HL-60/S4 (cell line): Measurements from ENCODE around the gene PSMA3.

Source experiments
- in situ Hi-C: fragments of 300-500 bp; cut with MboI; formaldehyde crosslinking; loops from 2 replicates; pipeline ENCODE4 v1.14.3; 2022; ENCODE audit warnings: low sequenced_read_pairs

The PSMA3 gene

DNA sequence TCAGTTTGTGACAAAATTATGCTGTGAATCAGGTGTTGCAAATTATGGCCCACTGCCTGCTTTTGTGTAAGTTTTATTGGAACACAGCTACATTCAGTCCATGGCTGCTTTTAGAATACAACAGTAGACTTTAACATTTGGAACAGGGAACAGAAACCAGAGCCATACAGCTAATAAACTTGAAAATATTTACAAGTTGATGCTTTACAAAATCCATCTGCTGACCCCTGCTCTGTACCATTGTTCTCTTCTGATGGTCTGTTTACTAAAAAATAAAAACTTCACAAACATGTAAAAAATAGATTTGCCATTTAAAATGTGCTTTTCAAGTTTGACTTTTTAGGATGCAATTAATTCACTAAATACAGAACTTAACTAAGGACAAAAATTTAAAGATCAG, 20.8 kb downstream of the PSMA3 start:
- in situ Hi-C loops = no loop called here

DNA sequence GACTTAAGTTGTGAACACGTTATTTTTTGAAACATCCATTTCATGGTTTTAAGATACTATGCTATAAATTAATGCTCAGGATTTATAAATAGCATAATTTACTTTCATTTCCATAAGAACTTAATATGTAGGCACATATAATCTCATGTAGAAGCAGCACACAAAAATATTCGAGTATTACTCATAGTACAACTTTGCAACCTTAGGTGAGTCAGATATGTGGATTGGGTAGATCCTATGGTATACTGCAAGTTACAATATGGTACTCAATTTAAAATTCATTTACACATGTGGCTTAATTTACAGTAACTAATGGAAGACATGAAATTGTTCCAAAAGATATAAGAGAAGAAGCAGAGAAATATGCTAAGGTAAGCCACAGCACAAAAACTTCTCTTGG, 26.0 kb downstream of the PSMA3 start:
- in situ Hi-C loops = no loop called here

DNA sequence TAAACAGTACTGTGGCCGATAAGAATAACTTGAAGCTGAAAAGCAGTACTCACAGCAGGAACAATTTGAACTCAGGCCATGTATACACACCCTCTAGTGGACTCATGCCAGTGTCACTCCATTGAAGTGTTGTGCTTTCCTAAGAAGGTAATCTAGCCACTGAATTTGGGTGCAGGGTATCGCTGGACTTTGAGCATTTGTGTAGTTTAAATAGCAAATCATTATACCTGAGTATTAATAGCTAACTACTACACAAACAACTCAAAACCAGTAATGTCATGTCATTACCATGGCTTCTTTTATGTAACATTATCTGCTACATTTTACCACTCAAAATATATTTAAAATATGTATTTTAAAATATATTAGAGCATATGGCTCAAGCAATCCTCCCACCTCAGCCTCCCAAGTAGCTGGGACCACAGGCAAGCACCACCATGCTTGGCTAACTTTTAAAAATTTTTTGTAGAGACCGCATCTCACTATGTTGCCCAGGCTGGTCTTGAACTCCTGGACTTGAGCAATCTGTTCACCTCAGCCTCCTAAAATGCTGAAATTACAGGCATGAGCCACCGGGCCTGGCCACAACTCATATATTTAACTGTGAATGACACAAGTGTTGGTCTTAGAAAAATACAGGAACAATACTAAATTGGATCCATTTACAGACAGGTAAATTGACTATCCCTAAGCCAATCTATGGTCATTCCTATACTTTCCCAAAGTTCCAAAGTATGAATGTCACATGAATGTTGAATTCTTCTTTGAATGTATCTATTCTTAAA, 28.1 kb downstream of the PSMA3 start:
- in situ Hi-C loops = no loop called here

DNA sequence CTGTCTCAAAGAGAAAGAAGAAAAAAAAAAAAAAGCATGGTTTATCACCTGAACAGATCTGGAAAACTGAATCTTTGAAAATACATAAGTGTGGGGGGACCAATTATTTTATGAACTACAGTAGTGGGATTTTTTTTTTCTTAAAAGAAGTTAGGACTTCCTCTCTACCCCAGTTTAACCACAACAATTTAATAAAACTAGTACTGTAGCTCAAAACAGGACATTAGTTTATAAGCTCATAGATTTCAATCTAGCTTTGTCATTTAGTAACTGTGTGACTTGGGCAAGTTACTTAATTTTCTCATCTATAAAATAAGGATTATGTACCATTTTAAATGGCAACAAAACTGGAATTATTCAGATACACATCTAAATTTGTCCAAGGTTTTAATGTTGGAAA, 30.2 kb downstream of the PSMA3 start:
- in situ Hi-C loops = no loop called here

DNA sequence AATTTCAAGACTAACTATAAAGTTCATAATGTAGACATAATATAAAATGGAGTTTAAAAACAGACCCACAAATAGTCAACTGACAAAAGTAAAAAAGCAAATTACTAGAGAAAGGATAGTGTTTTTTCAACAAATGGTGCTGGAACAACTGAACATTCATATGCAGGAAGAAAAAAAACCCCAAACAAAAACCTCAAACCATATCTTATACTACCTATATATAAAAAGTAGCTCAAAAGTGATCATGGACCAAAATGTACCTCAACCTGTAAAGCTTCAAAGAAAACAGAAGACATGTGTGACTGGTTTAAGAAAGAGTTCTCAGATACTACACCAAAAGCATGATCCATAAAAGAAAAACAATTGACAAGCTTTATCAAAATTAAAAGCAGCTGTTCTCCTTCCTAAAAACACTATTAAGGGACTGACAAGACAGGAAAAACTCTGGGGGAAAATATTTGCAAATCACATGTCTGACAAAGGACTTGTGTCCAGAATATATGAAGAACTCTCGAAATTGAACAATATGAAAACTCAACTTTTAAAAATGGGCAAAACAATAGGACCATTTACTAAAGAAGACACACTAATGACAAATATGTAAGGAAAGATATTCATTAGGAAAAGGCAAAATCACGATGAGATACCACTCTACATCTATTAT, 31.0 kb downstream of the PSMA3 start:
- in situ Hi-C loops = no loop called here

DNA sequence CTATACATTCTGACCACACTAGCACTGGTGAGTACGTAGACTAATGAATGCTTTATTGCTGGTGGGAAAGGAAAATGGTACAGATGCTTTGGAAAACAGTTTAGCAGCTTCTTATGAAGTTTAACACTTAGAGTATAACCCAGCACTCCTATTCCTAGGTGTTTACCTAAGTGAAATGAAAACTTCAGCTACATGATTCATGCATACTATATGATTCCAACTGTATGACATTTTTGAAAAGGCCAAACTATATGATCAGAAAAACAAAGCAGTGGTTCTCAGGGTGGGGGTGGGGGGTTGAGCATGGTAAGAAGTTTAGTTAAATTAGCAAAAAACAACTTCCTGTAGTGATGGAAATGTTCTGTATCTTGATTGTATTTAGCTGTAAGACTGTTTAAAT, 31.6 kb downstream of the PSMA3 start:
- in situ Hi-C loops = no loop called here

DNA sequence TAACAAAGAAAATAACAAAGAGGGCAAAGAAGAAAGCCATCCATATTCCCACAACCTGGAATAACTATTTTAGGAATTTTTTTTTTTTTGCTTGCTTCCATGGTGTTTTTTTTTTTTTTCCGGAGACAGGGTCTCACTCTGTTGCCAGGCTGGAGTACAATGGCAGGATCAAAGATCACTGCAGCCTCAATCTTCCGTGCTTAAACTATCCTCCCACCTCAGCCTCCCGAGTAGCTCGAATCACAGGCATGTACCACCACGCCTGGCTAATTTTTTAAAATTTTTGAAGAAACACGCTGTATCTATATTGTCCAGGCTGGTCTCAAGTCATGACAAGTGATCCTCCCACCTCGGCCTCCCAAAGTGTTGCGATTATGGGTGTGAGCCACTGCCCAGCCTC, 33.5 kb downstream of the PSMA3 start:
- in situ Hi-C loops = no loop called here

DNA sequence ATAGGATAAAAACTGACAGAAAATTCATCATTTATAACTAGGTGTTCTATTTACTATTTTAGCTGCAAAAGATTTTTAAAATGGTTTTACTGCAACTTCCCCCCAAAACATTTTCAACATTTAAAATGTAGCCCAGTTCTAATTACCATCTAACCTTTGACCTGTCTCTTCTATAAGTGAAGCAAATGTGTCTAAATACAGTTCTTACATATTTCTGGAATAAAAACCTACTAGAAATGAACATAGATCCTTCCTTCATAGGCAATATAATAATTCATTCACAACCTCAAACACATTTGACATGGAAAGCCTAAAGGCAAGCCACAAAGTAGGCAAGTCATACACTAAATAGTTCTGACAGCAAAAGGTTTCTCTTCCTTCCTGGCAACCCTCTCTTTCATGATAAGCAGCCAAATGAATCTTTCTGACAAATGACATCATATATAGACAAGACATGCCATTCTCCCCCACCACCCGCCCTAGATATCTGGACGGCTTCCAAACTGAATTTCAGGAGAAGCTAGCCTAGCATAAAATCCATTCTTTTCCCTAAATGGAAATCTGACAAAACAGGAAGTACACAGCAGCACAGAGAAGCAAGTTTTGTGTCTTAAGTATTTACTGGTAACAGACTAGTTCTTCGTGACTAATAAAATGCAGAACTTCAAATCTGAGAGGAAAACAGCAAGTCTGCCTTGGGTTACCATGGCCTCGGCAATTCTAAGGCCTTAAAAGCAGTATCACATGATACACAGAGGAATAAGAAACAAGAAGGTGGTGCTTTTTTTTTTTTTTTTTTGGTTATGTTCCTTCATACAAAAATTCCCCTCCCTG, 36.5 kb downstream of the PSMA3 start:
- in situ Hi-C loops = no loop called here

DNA sequence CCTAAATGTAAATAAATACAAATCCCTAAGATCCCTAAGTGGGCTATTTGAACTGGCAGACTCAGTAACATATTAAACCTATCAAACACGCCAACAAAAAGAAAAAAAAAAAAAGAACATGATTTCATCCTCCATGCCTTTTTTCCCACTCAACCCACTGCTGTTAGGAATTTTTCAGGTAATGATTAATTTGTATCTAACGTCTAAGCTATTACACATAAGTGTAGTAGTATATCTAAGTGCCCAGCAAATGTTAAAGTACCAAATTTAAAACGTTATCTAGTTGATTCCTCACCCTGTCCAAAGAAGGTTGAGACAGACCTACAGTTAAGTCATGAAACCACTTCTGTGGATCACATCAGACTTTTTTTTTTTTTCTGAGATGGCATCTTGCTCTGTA, 37.3 kb downstream of the PSMA3 start:
- in situ Hi-C loops = no loop called here

DNA sequence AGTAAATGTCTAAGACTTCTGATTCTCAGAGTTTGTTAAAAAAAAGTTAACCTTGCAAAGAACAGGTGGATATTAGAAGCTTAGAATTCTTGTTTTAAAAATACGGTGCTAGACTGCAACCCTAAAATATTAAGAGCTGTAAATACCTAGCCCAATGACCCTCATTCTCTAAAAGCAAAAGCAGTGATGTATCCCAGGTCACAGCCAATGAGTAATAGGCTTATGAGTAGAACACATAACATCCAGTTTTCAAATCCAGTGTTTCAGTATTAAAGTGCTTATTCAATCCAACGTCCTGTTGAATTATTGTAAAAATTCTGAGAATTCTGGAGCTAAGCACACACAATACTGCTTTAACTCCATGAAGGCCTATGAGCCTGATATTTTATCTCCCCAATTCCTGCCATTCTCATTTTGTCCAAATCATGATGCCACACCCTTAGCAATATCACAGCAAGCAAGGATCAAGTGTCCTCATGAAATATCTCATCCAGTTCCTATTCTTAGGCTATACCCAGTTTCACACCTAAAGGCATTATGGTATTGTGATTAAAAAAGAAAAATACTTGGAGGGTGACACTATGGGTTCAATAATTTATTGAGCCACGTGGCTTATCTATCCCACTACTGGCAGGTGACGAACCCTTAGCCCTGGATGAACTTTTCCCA, 38.4 kb downstream of the PSMA3 start:
- in situ Hi-C loops = no loop called here

DNA sequence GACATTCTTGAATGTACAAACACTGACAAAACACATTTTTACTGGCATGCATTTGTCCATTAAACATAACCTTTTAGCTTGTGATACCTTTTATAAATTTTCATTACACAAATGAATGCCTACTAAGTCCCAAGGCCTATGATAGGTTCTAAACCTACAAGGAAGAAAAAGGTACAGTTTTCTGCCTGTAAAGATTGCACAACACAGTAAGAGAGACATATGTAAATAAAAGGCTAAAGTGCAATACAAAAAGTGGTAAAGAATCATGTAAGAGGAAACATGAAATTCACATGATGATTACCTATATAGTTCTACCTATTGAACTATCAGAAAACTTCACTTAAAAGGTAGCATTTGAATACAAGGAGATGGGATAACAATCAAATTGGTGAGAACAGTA, 39.1 kb downstream of the PSMA3 start:
- in situ Hi-C loops = no loop called here

DNA sequence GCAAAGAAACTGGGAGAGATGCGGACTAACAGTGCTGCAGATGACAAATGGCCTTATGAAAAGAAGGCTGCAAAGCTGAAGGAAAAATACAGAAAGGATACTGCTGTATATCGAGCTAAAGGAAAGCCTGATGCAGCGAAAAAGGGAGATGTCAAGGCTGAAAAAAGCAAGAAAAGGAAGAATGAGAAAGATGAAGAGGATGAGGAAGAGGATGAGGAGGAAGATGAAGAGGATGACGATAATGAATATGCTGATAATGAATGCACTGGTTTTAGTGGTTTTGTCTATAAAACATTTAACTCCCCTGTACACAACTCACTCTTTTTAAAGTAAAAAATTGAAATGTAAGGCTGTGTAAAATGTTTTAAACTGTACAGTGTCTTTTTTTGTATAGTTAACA, 40.5 kb downstream of the PSMA3 start:
- in situ Hi-C loops = no loop called here

DNA sequence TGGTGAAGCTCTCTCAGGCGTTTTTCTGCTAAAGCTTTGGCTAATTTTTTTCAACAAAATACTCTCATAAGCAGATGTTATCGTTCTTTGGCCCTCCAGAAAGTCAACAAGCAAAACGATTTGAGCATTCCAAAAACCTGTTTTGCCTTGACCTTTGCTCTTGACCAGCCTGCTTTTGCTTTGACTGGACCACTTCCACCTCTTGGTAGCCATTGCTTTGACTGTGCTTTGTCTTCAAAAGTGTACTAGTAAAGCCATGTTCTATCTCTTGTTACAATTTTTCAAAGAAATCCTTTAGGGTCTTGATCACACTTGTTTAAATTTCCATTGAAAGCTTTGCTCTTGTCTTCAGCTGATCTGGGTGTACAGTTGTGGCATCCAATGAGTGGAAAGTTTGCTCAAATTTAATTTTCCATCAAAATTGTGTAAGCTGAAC, 43.0 kb downstream of the PSMA3 start:
- in situ Hi-C loops = no loop called here

DNA sequence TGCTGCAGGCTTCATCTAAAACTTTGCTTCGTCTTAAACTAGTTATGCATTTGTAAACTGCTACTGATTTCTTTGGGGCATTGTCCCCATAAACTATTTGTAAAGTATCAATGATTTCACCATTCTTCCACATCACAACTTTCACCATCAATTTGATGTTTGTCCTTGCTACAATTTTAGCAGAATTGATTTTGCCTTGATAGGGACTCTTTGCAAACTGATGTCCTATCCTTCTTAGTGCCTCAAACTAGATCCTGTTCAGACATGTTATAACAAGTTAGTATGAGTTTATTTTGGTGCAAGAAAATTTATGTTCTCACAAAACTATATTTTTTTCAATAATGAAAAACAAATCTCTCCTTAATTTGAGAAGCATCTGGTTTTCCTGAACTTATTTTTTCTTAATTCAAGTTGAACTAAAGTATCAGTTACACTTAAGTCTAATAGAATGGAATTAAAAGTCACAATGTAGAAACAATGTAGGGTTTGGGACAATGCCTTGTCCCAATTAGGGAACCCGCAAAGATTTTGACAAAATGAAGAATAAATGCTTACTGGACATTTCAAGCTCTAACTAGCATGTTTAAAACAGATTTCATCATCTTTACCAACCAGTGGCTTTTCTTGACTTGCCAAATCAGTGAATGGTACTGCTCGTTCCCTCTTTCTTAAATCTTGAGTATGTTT, 43.6 kb downstream of the PSMA3 start:
- in situ Hi-C loops = no loop called here

DNA sequence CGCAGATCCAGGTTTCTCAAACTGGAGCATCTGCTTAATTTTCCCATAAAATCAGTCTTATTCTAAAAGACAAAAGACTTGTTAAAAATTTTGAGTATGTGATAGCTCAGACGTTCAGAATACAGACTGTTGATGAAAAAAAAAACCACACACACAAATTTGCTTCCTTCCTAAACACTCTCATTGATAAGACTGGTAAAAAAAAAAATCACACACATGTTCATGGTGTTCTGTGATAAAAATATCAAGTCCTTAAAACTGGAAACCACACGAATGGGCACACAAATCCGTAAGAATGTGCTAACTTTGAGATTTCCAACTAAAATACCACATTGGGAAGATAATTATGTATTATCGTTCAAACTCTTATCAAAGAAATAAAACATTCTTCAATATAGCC, 47.0 kb downstream of the PSMA3 start:
- in situ Hi-C loops = loop anchor here (5.0 kb wide), 1 partner anchor 44 kb away; no protein-coding TSS in a partner anchor

DNA sequence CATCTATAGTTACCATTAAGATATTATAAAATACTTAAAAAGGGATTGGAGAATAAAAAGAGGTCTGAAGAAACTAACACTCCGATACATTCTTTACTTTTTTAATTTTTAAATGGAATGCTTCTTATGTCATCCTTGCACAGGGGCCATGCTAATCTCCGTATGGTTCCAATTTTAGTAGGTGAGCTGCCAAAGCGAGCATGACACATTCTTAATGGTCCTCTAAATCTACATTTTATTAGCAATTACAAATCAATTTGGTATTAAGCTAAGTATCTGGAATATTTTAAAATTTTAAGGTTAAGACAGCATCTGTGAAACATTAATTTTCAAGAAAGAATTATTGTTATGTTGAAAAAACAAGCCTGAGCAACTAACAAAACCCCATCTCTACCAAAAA, 47.5 kb downstream of the PSMA3 start:
- in situ Hi-C loops = loop anchor here (5.0 kb wide), 1 partner anchor 45 kb away; no protein-coding TSS in a partner anchor

DNA sequence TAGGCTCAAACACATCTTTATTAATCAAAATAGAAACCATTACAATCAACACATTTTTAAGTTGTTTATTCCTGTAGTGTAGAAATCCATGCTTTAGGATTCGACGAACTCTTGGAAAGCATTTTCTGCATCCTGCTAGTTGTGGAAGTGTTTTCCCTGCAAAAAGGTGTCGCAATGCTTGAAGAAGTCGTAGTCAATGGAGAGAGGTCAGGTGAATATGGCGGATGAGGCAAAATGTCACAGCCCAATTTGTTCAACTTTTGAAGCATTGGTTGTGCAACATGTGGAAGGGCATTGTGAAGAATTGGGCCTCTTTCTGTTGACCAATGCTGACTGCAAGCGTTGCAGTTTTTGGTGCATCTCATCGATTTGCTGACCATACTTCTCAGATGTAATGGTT, 49.6 kb downstream of the PSMA3 start:
- in situ Hi-C loops = loop anchor here (5.0 kb wide), 1 partner anchor 47 kb away; no protein-coding TSS in a partner anchor

DNA sequence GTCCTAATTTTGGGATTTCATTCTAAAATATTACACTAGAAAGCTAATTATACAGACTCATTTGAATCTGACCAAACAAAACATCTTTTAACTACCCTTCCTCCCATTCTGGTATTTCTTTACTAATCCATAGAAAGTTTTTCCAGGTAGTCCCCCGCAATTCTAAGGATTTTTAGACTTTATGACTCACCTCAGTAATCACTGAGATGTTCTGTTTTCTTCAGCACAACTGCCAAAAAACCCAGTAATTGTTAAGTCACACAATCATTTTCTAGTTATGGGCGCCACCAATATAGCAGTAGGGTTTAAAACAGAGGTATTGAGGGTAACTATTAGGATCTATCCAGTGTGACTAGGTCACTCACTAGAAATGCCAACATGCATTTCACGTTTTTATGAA, 52.1 kb downstream of the PSMA3 start:
- in situ Hi-C loops = no loop called here

DNA sequence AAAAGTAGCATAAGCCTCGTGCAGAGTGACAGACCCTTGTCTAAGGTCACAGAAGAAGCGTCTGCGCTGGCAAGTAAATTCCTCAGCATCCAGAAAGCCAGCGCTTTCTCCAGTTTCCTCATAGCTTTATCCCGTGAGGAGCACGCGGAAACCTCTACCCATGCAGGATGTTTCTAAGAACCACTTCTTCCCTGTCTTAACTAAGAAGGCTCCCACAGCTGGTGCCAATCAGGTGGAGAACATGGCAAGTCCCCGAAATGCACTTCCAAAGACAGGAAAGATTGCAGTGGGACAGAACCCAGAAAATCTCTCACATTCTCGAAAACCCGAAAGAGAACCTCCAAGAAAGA, 52.7 kb downstream of the PSMA3 start:
- in situ Hi-C loops = no loop called here

DNA sequence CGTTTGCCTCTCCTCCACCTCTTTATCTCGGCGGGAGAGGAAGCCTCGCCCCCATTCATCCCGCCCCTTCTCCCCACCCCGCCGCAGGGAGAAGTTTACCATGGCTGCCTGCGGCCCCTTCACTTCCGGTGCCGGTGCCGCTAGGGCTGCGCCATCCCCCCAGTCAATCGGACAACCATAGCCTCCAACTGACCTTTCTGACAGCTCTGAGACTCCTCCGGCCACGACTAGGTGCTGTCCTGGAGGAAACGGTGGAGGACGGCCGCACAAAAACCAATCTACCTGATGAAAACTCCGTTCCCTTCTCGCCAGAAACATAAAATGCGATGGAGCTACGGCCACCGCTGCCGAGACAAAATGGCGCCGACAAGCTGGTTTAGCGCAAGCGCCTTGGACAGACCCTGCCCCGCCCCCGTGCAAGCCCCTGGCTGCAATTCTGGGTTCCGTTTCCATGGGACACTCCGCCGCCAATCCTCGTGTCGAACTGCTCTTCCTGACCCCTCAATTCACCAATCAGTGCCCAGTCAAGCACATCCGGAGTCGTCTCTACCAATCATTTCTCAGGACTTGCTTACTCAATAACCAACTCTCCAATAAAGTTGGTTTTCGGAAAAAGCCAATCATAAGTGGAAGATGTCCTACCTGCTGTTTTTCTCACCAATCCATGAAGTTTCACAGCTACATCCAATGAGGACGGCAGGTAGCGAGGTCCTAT, 53.3 kb downstream of the PSMA3 start:
- in situ Hi-C loops = no loop called here
